ENCODE results near the gene CSMD2. TPM values are rescaled to one million over a fixed set of nuclear protein-coding genes. Genes with fewer than 3 reads are reported as not detected.

Gene CSMD2
- total and polyA plus RNA-seq, 2 of the 4 experiments (the other 2 are of a cell fraction) = under 0.01 to 0.36 TPM

DNA sequence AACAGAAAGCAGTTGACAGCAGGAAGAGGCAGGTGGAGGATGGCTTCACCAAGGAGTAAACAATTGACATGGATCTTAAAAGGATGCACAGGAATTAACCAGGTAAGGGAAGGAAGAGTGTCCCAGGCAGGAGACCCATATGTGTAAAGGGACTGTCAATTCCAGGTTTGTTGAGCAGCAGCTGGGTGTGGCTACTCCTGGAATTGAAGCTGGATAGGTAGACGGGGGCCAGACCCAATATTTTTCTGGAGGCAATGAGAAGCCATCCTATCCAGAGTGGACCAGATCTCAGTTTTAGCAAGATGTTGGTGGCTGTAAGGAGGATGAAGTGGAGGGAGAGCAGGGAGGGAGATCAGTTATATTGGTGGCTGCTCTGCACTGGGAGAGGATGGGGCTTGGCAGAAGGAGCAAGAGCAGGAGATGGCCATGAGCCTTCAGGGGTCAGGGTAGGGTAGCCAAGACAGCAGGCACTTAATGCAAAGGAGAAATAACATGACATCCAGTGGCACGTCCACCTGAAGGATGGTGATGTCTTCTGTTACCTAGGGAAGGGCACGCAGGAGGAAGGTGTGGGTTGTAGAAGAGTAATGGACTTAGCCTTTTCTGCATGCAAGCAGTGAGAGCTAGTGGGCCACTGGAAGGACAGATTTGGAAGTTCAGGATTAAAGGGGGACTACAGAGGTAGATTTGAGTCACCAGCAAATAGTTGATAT lies 447.9 kb downstream of the CSMD2 start:
- TF ChIP-seq MAZ (IDR thresholded peaks at IDR 0.05; ENCODE audit: borderline replicate concordance, low read depth, low read length) (no peak), MXI1 (IDR thresholded peaks at IDR 0.05; ENCODE audit: borderline replicate concordance, low read depth, low read length) (no peak), CHD1 (IDR thresholded peaks at IDR 0.05; ENCODE audit: low read depth, low read length) (no peak), NFE2L2 (IDR thresholded peaks at IDR 0.05; ENCODE audit: low read depth, low read length) (no peak), CEBPB (IDR thresholded peaks at IDR 0.05; ENCODE audit: low read depth, low read length) (no peak), RCOR1 (IDR thresholded peaks at IDR 0.05; ENCODE audit: insufficient replicate concordance, low read length) (no peak), MAFK (IDR thresholded peaks at IDR 0.05; ENCODE audit: low read depth, low read length) (no peak), RAD21 (IDR thresholded peaks at IDR 0.05; ENCODE audit: low read length) (no peak), POLR2A (IDR thresholded peaks at IDR 0.05; ENCODE audit: low read depth, low read length) (no peak)
- no peak overlapping the region for H4K8ac ChIP-seq (ENCODE audit: low read depth in 2 of 2, low read length in 2 of 2)
- no peak overlapping the region for H3K9ac ChIP-seq (ENCODE audit: low read depth, low read length)
- DNase-seq (no peak), ATAC-seq (ENCODE audit: low read depth) (no peak)
- ChIA-PET POLR2A (ENCODE audit: unreplicated experiment) (no interaction called here), CTCF (no interaction called here)
- H2BK120ac ChIP-seq (ENCODE audit: low read depth, low read length) = no peak overlapping the region
- no peaks in the 10 kb centered on the region for H3K9me1 ChIP-seq (ENCODE audit: insufficient read depth, low read length)
- no peak overlapping the region for H2BK15ac ChIP-seq (ENCODE audit: low read depth, low read length)
- BruUV-seq (replicated peaks) = no TSS peak
- H2AK5ac ChIP-seq (ENCODE audit: low read depth, low read length) = no peak overlapping the region
- no peak overlapping the region for H4K91ac ChIP-seq (ENCODE audit: insufficient read depth, low read depth, low read length)
- H3K27me3 ChIP-seq (ENCODE audit: control insufficient read depth, insufficient read depth, low read length) = no peaks in the 10 kb centered on the region
- H4K20me1 ChIP-seq (ENCODE audit: insufficient read depth, low read length) = no peaks in the 10 kb centered on the region
- 20% methylated on average over 2 of the region's 3 CpGs; no CpG with 5 or more reads in 1 of the 2 experiments for WGBS, 2 experiments (ENCODE audit: extremely low coverage in 2 of 2, insufficient read length in 1 of 2)
- H2AK9ac ChIP-seq (replicated peaks; ENCODE audit: low read depth, low read length, poor library complexity) = no peak overlapping the region
- H3K27ac ChIP-seq (ENCODE audit: insufficient read depth, low read length) = no peak overlapping the region
- no peak overlapping the region for H2BK20ac ChIP-seq (ENCODE audit: low read depth, low read length)
- no peaks in the 10 kb centered on the region for H3K36me3 ChIP-seq (ENCODE audit: control insufficient read depth, insufficient read depth, low read length)
- H3K23ac ChIP-seq (ENCODE audit: low read depth, low read length) = no peak overlapping the region
- H3K79me1 ChIP-seq (ENCODE audit: low read depth in 1 of 2, low read length in 2 of 2) = no peaks in the 10 kb centered on the region
- H3K18ac ChIP-seq (ENCODE audit: low read depth, low read length) = no peak overlapping the region
- in situ Hi-C loops (cut with MboI; ENCODE audit: low sequenced_read_pairs) (no loop called here), dilution Hi-C loops (cut with HindIII; ENCODE audit: low sequenced_read_pairs, unreplicated experiment) (no loop called here), intact Hi-C loops (cut with micrococcal nuclease) (no loop called here)
- H3K4ac ChIP-seq (ENCODE audit: low read depth, low read length) = no peak overlapping the region
- H3K9me3 ChIP-seq (ENCODE audit: control insufficient read depth, insufficient read depth, low read length) = peaks cover 3% of the 10 kb centered on the region; the same call in 1 of the 2 replicates
- H2AFZ ChIP-seq (replicated peaks; ENCODE audit: low read length, poor library complexity) = no peak overlapping the region
- no peaks in the 10 kb centered on the region for H3K4me1 ChIP-seq (ENCODE audit: control insufficient read depth, insufficient read depth, low read length)
- no peak overlapping the region for H4K5ac ChIP-seq (ENCODE audit: low read depth, low read length)
- H3K56ac ChIP-seq (ENCODE audit: extremely low read depth, insufficient read depth, low read length) = no peak overlapping the region
- no peak overlapping the region for H3K14ac ChIP-seq (replicated peaks; ENCODE audit: low read depth, low read length)
- H3K4me3 ChIP-seq (ENCODE audit: insufficient read depth, low read depth, low read length) = no peak overlapping the region
- H3K4me2 ChIP-seq (ENCODE audit: low read depth, low read length) = no peak overlapping the region
- H2BK5ac ChIP-seq (ENCODE audit: low read depth, low read length, poor library complexity, severe bottlenecking) = no peak overlapping the region
